PC-9 (cell line): ENCODE results near the gene LYSMD4. TPM values are rescaled to one million over a fixed set of nuclear protein-coding genes. Genes with fewer than 3 reads are reported as not detected.
A peak's percentile ranks its signal among the peaks of the same experiment; 100 is the strongest.
"Not testable (repeated sequence)": the region's sequence is repeated elsewhere in the genome, so short reads cannot be mapped to it uniquely, and the experiment has no call there.

Experiments
- BruUV-seq: library from RNA; stranded (reverse); fragments of 400-500 nt; replicated peaks from 2 replicates; lab custom pipeline; 2021; lab: Mats Ljungman, UMichigan
- CTCF ChIA-PET: fragments of 300-600 bp; sonication (Branson Sonifier 250); formaldehyde crosslinking; loops from one replicate; lab custom pipeline; 2022; ENCODE audit warnings: antibody characterized with exemption; lab: Charles Lee
- POLR2A ChIA-PET: fragments of 300-600 bp; sonication (Branson Sonifier 250); formaldehyde crosslinking; loops from one replicate; lab custom pipeline; 2022; ENCODE audit warnings: antibody characterized with exemption; ENCODE audit not compliant: unreplicated experiment; lab: Charles Lee
- DNase-seq, 2 experiments: peaks; one replicate each; pipeline versions ENCODE4 v3.0.0 to v3.0.0-alpha.2; 2015 to 2022; ENCODE audit warnings: mixed read lengths in 1 of 2
- H2AFZ ChIP-seq: fragments of 200-600 bp; sonication (generic); 2 replicates; pipeline ENCODE4 v1.8.1; 2017; ENCODE audit warnings: antibody characterized with exemption
- H3F3A ChIP-seq: fragments of 200-600 bp; sonication (generic); 2 replicates; pipeline ENCODE4 v1.8.1; 2017; ENCODE audit warnings: antibody characterized with exemption, mild to moderate bottlenecking, low read depth; ENCODE audit not compliant: insufficient read depth
- H3K27ac ChIP-seq: fragments of 200-600 bp; sonication (generic); 2 replicates; pipeline ENCODE4 v1.6.1; 2016; ENCODE audit warnings: mixed run types
- H3K27me3 ChIP-seq: fragments of 200-600 bp; sonication (generic); 2 replicates; pipeline ENCODE4 v1.6.1; 2016; ENCODE audit warnings: low read depth, mixed run types; ENCODE audit not compliant: insufficient read depth
- H3K36me3 ChIP-seq: fragments of 200-600 bp; sonication (generic); 2 replicates; pipeline ENCODE4 v1.6.1; 2016; ENCODE audit warnings: low read depth, mixed run types
- H3K4me1 ChIP-seq: fragments of 200-600 bp; sonication (generic); replicated peaks from 2 replicates; pipeline ENCODE4 v1.6.1; 2016; ENCODE audit warnings: mixed run types; ENCODE audit not compliant: insufficient read depth
- H3K4me2 ChIP-seq: fragments of 200-600 bp; sonication (generic); 2 replicates; pipeline ENCODE4 v1.6.1; 2017; ENCODE audit warnings: mixed run types
- H3K4me3 ChIP-seq: fragments of 200-600 bp; sonication (generic); 2 replicates; pipeline ENCODE4 v1.6.1; 2016; ENCODE audit warnings: mixed run types
- H3K79me2 ChIP-seq: fragments of 200-600 bp; sonication (generic); 2 replicates; pipeline ENCODE4 v1.6.1; 2017; ENCODE audit warnings: low read depth, mixed run types
- H3K9me2 ChIP-seq: fragments of 200-600 bp; sonication (generic); 2 replicates; pipeline ENCODE4 v1.8.1; 2017; ENCODE audit warnings: mild to moderate bottlenecking; ENCODE audit not compliant: insufficient read depth
- H3K9me3 ChIP-seq: fragments of 200-600 bp; sonication (generic); 2 replicates; pipeline ENCODE4 v1.8.1; 2016; ENCODE audit warnings: low read depth; ENCODE audit not compliant: insufficient read depth
- H4K20me1 ChIP-seq: fragments of 200-600 bp; sonication (generic); 2 replicates; pipeline ENCODE4 v1.8.1; 2017; ENCODE audit not compliant: insufficient read depth
- EZH2 ChIP-seq: fragments of 200-600 bp; sonication (generic); IDR thresholded peaks from 2 replicates; pipeline ENCODE4 v1.8.0; 2017; ENCODE audit warnings: antibody characterized with exemption, low read depth
- intact Hi-C: fragments of 100-400 bp; cut with micrococcal nuclease; formaldehyde crosslinking; loops from one replicate; pipeline ENCODE4 v1.10.0; 2022; ENCODE audit not compliant: unreplicated experiment
- total RNA-seq: library from RNA; stranded (reverse); gene quantifications from 2 replicates; pipeline ENCODE4 v1.2.3, GENCODE V29; 2021
- TF ChIP-seq, protein P1 (sequence below): fragments of 200-600 bp; sonication (generic); conservative IDR thresholded peaks from 2 replicates; pipeline ENCODE4 v1.6.1; 2017; ENCODE audit warnings: mixed run types, antibody characterized with exemption, mild to moderate bottlenecking, moderate library complexity

The LYSMD4 gene
- total RNA-seq, 1 experiment from 2014 or later: 5.7 TPM

DNA sequence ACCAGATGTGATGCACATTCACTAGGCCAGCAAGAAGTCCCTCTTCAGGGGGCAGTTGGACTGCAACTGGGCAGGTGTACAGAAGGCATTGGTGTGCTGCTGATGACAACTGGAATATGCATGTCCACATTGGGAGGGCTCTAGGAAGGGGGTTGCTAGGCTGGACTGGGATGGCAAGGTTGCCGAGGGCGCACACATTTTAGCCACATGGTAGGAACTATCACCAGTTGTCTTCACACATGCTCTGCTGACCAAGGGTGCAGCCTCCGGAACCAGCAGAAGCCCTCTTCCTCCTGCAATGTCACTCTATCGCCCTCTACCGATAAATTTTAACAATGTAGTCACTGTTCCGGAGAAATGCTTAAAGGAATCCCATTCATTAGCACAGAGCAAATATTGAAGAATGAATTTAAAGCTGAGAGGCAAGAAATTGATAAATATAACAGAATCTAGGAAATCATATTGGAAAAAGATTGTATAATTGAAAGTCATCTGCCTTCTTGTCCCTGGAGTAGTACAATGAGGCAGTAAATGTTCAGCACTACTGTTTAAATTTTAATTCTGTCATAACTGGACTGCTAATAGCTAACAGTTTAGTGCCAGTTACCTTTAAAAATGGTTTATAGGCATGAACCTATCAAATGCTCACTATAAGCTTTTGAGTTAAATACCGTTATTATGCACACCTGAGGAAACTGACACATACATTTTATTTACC lies 22.6 kb upstream of the LYSMD4 start:
- H3K4me3 ChIP-seq: no peak overlapping the region
- H3K79me2 ChIP-seq: no peaks in the 10 kb centered on the region
- no peaks in the 10 kb centered on the region for H3K27me3 ChIP-seq
- H3K27ac ChIP-seq: no peak overlapping the region
- H4K20me1 ChIP-seq: no peaks in the 10 kb centered on the region
- H3K9me3 ChIP-seq: no peaks in the 10 kb centered on the region
- BruUV-seq: no TSS peak
- no peak overlapping the region for H2AFZ ChIP-seq
- intact Hi-C loops: loop anchor here (1.0 to 2.0 kb wide), 3 partner anchors 51 to 483 kb away; no protein-coding TSS in a partner anchor
- no peak overlapping the region for H3K4me2 ChIP-seq
- no peaks in the 10 kb centered on the region for H3K36me3 ChIP-seq
- H3K4me1 ChIP-seq: no peaks in the 10 kb centered on the region
- no peaks in the 10 kb centered on the region for H3K9me2 ChIP-seq
- CTCF ChIA-PET: interaction anchor here (0.7 to 0.9 kb wide), 3 partner anchors 51 to 483 kb away, joined by 3 to 8 read pairs (median 5); no protein-coding TSS in a partner anchor
- POLR2A ChIA-PET: interaction anchor here (0.5 kb wide), 1 partner anchor 847 kb away, joined by 3 read pairs; the partner anchor contains the start of gene ASB7
- DNase-seq: peak; percentile 24 to 38
- TF ChIP-seq EZH2: no peak
- TF ChIP-seq, protein P1, sequence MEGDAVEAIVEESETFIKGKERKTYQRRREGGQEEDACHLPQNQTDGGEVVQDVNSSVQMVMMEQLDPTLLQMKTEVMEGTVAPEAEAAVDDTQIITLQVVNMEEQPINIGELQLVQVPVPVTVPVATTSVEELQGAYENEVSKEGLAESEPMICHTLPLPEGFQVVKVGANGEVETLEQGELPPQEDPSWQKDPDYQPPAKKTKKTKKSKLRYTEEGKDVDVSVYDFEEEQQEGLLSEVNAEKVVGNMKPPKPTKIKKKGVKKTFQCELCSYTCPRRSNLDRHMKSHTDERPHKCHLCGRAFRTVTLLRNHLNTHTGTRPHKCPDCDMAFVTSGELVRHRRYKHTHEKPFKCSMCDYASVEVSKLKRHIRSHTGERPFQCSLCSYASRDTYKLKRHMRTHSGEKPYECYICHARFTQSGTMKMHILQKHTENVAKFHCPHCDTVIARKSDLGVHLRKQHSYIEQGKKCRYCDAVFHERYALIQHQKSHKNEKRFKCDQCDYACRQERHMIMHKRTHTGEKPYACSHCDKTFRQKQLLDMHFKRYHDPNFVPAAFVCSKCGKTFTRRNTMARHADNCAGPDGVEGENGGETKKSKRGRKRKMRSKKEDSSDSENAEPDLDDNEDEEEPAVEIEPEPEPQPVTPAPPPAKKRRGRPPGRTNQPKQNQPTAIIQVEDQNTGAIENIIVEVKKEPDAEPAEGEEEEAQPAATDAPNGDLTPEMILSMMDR: peak; percentile 78
- no peaks in the 10 kb centered on the region for H3F3A ChIP-seq

DNA sequence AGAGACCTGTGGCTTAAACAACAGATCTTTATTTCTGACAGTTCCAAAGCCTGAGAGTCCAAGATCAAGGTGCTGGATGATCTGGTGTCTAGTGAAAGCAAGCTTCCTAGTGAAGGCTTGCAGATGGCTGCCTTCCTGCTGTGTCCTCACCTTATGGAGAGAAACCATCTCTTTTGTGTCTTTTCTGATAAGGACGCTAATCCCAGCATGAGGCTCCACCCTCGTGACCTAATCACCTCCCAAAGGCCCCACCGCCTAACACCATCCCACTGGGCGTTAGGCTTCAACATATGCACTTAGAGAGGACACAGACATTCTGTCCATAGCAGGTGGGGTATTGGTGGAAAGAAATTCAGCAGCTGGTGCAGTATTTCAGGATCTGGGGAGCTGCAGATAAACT lies 19.8 kb upstream of the LYSMD4 start:
- BruUV-seq: no TSS peak
- no peaks in the 10 kb centered on the region for H3K79me2 ChIP-seq
- ChIA-PET POLR2A (no interaction called here), CTCF (interaction anchor here (0.5 kb wide), 1 partner anchor 471 kb away, joined by 8 read pairs; no protein-coding TSS in a partner anchor)
- H3K27me3 ChIP-seq: no peaks in the 10 kb centered on the region
- no peak overlapping the region for H3K4me3 ChIP-seq
- H3K4me2 ChIP-seq: no peak overlapping the region
- H4K20me1 ChIP-seq: no peaks in the 10 kb centered on the region
- no peaks in the 10 kb centered on the region for H3K9me2 ChIP-seq
- H3K4me1 ChIP-seq: no peaks in the 10 kb centered on the region
- no peaks in the 10 kb centered on the region for H3K9me3 ChIP-seq
- TF ChIP-seq, protein P1: no peak
- TF ChIP-seq EZH2: no peak
- intact Hi-C loops: no loop called here
- no peak overlapping the region for H2AFZ ChIP-seq
- H3K27ac ChIP-seq: no peak overlapping the region
- H3K36me3 ChIP-seq: no peaks in the 10 kb centered on the region
- no peak for DNase-seq
- no peaks in the 10 kb centered on the region for H3F3A ChIP-seq

DNA sequence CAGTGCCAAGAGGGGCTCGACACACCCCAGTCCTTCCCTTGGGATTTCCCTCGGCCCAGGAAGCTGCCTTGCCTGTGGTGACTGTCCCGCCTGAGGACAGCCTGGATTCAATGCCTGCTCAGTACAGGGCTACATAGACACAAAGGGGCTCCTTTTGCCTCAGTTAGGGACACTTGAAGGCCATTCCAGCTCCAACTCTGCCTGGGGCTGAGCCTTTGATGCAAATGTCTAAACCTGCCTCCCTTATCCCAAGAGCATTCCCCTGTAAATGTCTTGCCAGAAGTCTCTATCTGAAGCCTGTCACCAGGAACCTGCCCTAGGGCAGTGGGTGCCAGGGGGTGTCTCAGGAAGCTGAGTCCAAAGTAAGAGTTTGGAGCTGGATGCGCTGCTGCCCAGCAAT lies 19.3 kb upstream of the LYSMD4 start:
- no peak for TF ChIP-seq EZH2
- TF ChIP-seq, protein P1: no peak
- BruUV-seq: no TSS peak
- Histone ChIP-seq H3K4me3 (no peak overlapping the region), H3K27me3 (no peaks in the 10 kb centered on the region), H3K79me2 (no peaks in the 10 kb centered on the region), H3K4me1 (no peaks in the 10 kb centered on the region), H3K36me3 (no peaks in the 10 kb centered on the region), H3K9me3 (no peaks in the 10 kb centered on the region), H3K4me2 (no peak overlapping the region), H3F3A (no peaks in the 10 kb centered on the region), H2AFZ (no peak overlapping the region), H4K20me1 (no peaks in the 10 kb centered on the region), H3K9me2 (no peaks in the 10 kb centered on the region), H3K27ac (no peak overlapping the region)
- POLR2A ChIA-PET: no interaction called here
- CTCF ChIA-PET: interaction anchor here (0.5 kb wide), 1 partner anchor 471 kb away, joined by 8 read pairs; no protein-coding TSS in a partner anchor
- no peak for DNase-seq
- intact Hi-C loops: no loop called here

DNA sequence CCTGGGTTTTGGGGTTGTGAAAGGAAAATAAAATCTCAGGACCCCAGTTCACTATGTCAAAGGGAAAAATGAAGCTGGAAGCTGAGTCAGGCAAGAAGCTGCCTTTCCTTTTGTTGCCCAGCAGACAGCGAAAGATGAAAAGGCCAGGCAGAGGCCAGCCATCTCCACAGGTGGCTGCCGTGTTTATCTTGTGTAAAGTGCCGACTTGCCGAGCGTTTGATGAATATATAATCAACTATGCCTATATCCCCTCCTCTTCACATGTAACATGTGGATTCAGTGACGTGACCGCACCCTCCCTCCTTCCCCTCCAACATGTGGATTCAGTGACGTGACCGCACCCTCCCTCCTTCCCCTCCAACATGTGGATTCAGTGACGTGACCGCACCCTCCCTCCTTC lies 17.1 kb upstream of the LYSMD4 start:
- H3K4me2 ChIP-seq, DNase-seq, H3K4me3 ChIP-seq, H3K27me3 ChIP-seq, POLR2A ChIA-PET, H3F3A ChIP-seq, H4K20me1 ChIP-seq, BruUV-seq, H3K27ac ChIP-seq, H3K9me3 ChIP-seq, H3K79me2 ChIP-seq, H3K4me1 ChIP-seq, CTCF ChIA-PET, intact Hi-C loops, H2AFZ ChIP-seq, H3K9me2 ChIP-seq, H3K36me3 ChIP-seq: not testable (repeated sequence)
